Measurements from ENCODE around the gene ZCCHC8.
"Not testable (repeated sequence)": the region's sequence is repeated elsewhere in the genome, so short reads cannot be mapped to it uniquely, and the experiment has no call there.

The ZCCHC8 gene

DNA sequence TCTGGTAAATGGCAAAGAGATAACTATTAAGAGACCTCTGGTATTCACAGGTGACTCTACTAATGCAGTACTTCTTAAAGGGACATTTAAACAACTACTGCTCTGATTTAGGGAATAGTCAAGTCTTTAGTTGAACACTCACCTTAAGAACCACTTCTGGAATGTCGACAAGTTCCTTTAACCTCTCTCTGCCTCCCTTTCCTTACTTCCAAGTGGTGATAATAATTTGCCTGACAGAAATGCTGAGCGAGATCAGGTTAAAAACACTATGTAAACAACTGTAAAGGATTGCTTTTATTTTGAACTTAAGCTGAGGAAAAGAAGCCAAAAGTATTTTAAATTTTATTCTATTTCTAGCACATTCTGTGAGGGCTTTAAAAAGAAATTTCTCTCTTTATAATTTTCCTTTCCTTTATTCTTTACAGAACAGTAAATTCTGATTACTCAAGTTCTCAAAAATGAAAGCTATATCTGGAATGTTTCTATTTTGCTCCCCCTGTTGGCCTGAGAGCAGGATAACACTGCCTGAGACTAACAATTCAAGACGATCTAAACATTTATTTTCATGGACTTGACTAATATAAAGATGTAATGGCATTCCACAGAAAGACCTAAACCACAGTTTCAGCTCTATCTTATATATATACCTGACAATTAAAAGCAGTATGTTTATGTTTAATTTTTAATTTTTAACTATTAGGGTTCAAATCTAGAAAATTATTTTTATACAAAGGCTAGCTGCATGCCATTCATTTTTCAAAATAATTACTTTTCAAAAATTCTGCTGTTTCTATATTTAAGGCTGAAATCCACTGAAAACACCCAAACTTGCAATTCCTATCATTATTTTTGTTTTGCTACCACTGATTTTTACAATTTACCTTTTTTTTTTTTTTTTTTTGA is 29.2 kb downstream of the ZCCHC8 start:
- DNase-seq (ENCODE audit: low read depth), result peak; percentile 82

DNA sequence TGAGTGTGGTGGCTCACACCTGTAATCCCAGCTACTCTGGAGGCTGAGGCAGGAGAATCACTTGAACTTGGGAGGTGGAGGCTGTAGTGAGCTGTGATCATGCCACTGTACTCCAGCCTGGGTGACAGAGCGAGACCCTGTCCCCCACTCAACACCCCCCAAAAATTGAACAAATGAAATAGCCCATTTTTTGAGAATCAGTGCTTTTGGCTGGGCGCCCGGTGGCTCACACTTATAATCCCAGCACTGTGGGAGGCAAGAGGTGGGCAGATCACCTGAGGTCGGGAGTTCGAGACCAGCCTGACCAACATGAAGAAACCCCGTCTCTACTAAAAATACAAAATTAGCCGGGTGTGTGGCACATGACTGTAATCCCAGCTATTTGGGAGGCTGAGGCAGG is 30.2 kb downstream of the ZCCHC8 start:
- DNase-seq (ENCODE audit: low read depth), result not testable (repeated sequence)

DNA sequence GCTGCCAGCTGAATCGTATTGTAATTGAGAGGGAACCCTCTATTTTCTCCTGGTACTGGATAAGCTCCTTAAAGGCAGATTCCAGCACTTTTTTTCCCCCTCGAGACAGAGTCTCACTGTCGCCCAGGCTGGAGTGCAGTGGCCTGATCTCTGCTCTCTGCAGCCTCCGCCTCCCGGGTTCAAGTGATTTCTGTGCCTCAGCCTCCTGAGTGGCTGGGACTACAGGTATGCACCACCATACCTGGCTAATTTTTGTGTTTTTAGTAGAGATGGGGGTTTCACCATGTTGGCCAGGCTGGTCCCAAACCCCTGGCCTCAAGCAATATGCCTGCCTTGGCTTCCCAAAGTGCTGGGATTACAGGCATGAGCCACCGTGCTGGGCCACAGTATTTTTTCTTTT is 30.9 kb downstream of the ZCCHC8 start:
- DNase-seq (ENCODE audit: low read depth), result not testable (repeated sequence)

DNA sequence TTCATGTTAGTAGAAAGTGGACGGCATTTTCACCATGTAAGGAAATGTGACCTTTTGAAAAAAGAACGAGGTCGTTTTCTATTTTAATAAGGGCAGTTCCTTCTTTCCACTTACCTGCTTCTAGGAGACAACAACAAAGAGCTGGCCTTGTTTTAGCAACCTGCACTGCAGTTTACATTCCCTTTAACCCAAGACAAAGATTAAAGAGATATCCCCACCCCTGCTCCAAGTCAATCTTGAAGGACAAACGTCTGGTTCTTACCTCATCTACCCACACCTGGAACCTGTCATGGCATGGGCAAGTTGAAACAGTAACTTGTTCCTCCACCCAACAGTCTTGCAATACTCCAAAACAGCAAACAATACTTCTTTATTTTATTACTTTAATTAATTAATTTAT is 32.7 kb downstream of the ZCCHC8 start:
- no peak for DNase-seq (ENCODE audit: low read depth)

DNA sequence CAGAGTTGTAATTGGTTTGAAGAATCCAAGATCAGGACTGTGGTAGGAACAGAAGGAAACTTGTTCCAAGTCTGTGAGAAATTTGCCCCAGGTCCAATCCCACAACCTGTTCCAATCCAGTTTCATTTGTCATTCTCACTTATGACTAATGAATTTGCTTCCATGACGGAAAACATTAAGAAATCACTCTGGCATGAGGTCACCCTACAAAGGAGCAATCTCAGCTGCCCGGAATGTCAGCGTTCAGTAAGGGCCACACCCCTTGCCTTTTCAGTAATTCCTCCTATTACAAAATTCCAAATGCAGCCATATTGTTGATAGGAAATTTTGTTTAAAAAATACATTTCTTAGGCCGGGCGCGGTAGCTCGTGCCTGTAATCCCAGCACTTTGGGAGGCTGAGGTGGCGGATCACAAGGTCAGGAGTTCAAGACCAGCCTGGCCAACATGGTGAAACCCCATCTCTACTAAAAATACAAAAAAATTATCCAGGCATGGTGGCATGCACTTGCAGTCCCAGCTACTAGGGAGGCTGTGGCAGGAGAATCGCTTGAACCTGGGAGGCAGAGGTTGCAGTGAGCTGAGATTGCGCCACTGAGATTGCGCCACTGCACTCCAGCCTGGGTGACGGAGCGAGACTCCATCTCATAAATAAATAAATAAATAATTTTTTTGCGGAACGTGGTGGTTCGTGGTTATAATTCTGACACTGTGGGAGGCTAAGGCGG is 36.3 kb downstream of the ZCCHC8 start:
- peak; percentile 99 for DNase-seq (ENCODE audit: low read depth)

DNA sequence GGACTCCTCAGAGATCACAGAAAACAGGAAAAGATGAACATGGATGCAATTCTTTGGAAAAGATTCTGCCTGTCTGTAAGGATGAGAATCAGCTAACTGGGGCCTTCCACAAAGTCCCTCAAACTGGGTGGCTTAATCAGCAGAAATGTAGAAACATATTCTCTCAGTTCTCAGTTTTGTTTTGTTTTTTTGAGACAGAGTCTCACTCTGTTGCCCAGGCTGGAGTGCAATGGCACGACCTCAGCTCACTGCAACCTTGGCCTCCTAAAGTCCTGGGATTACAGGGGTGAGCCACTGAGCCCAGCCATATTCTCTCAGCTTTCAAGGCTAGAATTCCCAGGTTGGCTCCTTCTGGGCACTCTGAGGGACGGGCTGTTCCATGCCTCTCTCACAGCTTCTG is 40.1 kb downstream of the ZCCHC8 start:
- DNase-seq (ENCODE audit: low read depth), result no peak

DNA sequence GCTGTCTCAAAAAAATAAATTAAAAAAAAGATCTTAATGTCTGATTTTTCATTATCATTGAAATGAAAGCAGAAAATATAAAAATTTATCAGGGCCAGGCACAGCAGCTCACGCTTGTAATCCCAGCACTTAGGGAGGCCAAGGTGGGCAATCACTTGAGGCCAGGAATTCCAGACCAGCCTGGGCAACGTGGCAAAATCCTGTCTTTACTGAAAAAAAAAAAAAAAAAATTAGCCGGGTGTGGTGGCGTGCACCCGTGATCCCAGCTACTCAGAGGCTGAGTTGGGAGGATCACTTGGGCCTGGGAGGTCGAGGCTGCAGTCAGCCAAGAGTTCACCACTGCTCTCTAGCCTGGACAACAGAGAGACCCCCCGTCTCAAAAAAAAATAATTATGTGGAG is 40.7 kb downstream of the ZCCHC8 start:
- no peak for DNase-seq (ENCODE audit: low read depth)

DNA sequence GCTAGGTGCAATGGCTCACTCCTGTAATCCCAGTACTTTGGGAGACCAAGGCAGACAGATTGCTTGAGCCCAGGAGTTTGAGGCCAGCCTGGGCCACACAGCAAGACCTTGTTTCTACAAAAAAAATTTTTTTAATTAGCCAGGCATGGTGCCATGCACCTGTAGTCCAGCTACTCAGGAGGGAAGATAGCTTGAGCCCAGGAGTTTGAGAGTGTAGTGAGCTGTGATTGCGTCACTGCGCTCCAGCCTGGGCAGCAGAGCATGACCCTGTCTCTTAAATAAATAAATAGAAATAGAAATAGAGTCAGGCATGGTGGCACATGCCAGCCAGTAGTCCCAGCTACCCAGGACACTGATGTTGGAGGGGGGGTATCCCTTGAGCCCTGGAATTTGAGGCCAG is 41.5 kb downstream of the ZCCHC8 start:
- DNase-seq (ENCODE audit: low read depth), result no peak

DNA sequence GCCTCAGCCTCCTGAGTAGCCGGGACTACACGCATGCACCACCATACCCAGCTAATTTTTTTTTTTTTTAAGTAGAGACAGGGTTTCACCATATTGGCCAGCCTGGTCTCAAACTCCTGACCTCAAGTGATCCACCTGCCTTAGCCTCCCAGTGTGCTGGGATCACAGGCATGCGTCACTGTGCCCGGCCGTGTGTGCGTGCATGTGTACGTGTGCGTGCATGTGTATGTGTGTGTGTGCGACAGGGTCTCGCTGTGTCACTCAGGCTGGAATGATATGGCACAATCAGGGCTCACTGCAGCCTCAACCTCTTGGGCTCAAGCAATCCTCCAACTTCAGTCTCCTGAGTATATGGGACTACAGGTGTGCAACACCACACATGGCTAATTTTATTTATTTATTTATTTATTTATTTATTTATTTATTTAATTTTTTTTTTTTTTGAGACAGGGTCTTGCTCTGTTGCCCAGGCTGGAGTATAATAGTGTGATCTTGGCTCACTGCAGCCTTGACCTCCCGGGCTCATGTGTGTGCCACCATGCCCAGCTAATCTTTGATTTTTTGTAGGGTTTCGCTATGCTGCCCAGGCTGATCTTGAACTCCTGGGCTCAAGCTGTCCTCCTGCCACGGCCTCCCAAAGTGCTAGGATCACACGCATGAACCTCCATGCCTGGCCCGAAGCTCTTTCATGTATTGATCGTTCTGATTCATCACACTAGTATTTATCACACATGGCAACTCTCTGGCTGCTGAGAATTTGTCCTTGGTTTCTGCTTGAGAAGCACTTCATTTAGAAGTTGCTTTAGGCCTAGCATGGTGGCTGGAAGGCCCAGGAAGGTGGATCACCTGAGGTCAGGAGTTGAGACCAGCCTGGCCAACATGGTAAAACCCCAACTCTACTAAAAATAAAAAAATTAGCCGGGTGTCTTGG is 42.4 kb downstream of the ZCCHC8 start:
- DNase-seq (ENCODE audit: low read depth), result no peak

DNA sequence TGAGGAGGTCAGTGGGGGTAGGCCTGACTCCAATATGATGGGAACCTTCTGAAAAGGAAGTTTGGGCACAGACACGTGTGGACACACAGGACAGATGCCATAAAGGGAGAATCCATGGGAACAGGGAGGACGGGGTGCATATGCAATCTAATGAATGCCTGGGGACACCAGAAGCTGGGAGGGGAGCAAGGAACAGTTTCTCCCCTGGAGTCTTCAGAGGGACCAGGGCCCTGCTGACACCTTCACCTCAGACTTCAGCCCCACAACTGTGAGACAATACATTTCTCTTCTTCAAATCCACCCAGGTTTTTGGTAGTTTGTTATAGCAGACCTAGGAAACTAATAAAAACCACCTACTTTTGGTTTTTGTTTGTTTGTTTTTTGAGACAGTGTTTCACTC is 43.1 kb downstream of the ZCCHC8 start:
- no peak for DNase-seq (ENCODE audit: low read depth)

DNA sequence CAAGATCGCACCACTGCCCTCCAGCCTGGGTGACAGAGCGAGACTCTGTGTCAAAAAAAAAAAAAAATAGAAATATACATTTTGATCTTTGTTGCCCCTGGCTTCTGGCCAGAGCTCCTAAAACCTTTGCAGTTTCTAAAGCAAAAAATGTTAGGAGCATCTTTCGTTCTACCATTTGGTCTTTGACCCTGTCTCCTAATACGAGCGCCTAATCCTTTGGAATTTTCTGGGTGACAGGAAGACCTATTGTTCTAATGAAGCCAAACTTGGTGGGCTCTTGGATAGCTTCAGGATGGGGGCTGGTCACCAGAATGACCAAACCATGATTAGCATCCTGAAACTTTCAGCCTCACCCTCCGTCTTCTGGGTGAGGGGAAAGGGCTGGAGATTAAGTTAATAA is 46.0 kb downstream of the ZCCHC8 start:
- DNase-seq (ENCODE audit: low read depth), result no peak

DNA sequence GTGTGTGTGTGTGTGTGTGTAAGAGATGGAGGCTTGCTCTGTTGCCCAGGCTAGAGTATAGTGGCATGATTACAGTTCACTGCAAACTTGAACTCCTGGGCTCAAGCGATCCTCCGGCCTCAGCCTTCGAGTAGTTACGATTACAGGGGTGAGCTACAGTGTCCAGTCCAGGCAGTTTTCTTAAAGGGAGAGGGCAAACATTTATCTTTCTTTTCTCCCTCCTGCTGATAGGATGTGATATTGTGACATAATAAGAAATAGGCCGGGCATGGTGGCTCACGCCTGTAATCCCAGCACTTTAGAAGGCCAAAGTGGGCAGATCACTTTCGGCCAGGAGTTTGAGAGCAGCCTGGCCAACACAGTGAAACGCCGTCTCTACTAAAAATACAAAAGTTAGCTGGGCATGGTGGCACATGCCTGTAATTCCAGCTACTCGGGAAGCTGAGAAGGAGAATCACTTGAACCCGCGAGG is 46.4 kb downstream of the ZCCHC8 start:
- no peak for DNase-seq (ENCODE audit: low read depth)

DNA sequence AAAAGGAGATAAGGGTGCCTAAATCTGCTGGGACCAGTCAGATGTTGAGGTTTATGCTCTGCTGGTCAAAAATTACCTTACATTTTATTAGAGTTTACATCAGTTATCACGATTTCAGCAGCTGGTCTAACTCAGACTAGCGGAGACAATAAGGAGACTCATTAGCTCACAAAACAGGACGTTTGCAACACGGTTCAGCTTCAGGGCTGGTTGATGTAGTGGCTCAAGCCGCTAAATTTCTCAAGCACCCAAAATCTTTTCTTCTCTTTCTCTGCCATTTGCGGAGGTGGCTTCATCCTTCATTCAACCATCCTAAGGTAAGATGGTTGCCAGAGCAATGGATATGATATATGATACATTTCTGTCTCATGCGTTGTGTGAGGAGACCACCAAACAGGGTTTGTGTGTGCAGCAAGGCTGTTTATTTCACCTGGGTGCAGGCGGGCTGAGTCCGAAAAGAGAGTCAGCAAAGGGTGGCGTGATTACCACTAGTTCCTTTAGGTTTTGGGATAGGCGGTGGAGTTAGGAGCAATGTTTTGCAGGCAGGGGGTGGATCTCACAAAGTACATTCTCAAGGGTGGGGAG is 47.9 kb downstream of the ZCCHC8 start:
- DNase-seq (ENCODE audit: low read depth), result no peak

DNA sequence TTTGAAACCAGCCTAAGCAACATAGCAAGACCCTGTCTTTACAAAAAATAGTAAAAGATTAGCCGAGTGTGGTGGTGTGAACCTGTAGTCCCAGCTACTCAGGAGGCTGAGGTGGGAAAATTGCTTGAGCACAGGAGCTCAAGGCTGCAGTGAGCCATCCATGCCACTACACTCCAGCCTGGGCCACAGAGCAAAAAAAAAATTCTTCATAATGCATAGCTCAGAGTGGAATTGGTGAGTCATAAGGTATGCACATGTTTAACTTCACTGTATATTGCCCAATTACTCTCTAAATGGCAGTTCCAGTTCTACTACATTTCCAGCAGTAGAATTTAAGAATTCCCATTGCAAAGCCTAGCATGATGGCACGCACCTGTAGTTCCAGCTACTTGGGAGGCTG is 51.4 kb downstream of the ZCCHC8 start:
- DNase-seq (ENCODE audit: low read depth), result peak; percentile 96

DNA sequence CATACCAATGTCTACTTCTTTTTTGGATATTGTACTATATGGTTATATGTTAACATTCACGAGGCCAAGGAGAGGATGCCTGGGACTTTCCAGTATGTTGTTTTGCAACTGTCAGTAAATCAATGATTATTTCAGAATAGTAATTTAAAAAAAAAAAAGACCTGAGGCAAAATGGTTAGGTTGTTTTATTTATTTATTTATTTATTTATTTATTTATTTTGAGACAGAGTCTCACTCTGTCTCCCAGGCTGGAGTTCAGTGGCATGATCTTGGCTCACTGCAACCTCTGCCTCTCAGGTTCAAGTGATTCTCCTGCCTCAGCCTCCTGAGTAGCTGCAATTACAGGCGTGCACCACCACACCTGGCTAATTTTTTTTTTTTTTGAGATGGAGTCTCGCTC is 52.9 kb downstream of the ZCCHC8 start:
- DNase-seq (ENCODE audit: low read depth), result not testable (repeated sequence)

DNA sequence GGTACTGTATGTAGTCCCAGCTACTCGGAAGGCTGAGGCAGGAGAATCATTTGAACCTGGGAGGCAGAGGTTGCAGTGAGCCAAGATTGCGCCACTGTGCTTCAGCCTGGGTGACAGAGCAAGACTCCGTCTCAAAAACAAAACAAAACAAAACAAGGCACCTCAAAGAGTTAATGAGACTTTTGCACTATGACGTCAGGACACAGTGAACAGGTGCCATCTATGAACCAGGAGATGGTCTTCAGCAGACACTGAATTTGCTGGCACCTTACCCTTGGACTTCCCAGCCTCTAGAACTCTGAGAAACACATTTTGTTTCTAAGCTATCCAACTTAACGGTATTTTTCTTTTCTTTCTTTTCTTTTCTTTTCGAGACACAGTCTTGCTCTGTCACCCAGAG is 54.3 kb downstream of the ZCCHC8 start:
- not testable (repeated sequence) for DNase-seq (ENCODE audit: low read depth)

DNA sequence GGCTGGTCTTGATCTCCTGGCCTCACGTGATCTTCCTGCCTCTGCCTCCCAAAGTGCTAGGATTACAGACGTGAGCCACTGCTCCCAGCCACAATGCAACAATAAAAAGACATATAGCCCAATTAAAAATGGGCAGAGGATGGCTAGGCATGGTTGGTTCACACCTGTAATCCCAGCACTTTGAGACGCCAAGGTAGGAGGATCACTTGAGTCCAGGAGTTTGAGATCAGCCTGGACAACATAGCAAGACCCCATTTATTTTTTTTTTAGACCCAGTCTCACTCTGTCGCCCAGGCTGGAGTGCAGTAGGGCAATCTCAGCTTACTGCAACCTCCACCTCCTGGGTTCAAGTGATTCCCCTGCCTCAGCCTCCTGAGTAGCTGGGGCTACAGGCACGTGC is 56.7 kb downstream of the ZCCHC8 start:
- not testable (repeated sequence) for DNase-seq (ENCODE audit: low read depth)

DNA sequence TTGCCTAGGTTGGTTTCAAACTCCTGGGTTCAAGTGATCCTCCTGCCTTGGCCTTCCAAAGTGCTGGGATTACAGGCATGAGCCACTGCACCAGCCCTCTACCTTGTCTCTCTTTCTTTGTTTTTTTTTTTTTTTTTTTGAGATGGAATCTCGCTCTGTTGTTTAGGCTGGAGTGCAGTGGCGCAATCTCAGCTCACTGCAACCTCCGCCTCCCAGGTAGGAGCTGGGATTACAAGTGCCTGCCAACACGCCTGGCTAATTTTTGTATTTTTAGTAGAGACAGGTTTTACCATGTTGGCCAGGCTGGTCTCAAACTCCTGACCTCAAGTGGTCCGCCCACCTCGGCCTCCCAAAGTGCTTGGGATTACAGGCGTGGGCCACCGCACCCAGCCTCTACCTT is 61.9 kb downstream of the ZCCHC8 start:
- DNase-seq (ENCODE audit: low read depth), result not testable (repeated sequence)

DNA sequence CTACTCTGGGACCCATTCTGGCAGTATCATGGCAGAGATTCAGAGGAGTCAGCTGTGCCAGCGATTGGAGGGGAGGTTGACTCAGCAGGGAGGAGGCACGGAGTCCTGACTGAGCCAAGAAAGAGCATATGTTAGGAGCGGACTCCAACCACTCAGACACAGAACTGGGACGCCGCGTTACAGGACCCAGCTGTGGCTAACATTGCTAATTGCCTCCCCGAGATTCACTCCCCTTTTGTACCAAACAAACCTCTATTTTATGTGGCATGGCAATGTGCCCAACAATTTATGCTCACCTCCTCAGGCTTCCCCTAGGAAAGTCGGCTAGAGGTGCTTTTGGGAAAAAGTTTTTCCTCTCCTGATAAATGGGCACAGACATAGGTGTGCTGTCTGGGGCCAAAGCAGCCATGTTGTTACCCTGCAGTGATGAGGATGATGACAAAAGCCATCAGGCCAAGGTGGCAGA is 63.0 kb downstream of the ZCCHC8 start:
- DNase-seq (ENCODE audit: low read depth), result peak; percentile 59

DNA sequence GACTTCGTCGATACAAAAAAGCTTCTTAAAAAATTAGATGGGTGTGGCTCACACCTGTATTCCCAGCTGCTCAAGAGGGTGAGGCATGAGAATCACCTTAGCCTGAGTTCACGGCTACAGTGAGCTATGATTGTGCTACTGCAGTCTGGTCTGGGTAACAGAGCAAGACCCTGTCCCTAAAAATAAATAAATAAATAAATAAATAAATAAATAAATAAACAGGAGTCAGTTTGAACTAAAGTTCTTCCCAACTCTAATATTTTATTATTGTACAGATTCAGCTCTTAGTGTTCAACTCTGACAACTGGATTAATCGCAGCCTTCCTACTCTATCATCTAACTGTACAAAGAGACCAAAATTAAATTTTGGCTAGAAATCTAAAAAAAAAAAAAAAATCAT is 65.5 kb downstream of the ZCCHC8 start:
- DNase-seq (ENCODE audit: low read depth), result no peak

DNA sequence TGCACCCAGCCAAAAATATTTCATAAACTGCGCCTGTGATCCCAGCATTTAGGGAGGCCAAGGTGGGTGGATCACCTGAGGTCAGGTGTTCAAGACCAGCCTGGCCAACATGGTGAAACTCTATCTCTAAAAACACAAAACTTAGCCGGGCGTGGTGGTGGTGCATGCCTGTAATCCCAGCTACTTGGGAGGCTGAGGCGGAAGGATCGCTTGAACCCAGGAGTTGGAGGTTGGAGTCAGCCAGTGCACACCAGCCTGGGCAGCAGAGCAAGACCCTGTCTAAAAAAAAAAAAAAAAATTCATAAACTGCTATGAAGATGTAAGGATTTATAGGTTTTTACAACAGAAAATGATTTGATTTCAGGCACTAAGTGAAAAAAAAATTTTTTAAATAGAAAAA is 71.7 kb downstream of the ZCCHC8 start:
- not testable (repeated sequence) for DNase-seq (ENCODE audit: low read depth)

DNA sequence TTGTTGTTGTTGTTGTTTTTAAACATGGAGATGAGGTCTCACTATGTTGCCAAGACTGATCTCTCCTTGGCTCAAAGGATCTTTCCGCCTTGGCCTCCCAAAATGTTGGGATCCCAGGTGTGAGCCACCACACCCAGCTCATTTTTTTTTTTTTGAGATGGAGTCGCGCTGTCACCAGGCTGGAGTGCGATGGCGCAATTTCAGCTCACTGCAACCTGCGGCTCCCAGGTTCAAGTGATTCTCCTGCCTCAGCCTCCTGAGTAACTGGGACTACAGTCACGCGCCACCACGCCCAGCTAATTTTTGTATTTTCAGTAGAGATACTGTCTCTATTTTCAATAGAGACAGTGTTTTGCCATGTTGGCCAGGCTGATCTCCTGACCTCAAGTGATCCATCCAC is 73.3 kb downstream of the ZCCHC8 start:
- no peak for DNase-seq (ENCODE audit: low read depth)
